Right forelimb (tissue), 1 donor: Measurements from ENCODE around the gene DNAI7.
A peak's percentile ranks its signal among the peaks of the same experiment; 100 is the strongest.

ENCODE experiments used
- DNase-seq: peaks from one replicate; pipeline ENCODE4 v3.0.0-alpha.2; 2018

The DNAI7 gene, protein sequence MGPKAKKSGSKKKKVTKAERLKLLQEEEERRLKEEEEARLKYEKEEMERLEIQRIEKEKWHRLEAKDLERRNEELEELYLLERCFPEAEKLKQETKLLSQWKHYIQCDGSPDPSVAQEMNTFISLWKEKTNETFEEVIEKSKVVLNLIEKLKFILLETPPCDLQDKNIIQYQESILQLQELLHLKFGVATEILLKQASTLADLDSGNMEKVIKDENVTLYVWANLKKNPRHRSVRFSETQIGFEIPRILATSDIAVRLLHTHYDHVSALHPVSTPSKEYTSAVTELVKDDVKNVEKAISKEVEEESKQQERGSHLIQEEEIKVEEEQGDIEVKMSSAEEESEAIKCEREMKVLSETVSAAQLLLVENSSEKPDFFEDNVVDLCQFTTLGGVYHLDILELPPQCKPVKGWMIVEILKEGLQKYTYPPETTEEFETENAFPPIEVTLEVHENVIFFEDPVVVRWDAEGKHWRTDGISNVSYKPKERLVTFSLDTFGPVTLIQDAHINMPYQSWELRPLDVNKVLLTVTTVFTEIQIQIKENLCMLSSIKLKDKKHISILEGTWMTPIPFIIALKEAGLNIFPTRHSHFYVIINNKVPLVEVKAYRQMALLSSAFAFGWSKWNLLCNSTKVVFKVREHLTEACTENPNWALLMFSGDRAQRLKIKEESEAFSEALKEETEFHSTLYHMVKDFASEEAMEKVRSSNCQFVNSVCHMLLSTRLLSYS

DNA sequence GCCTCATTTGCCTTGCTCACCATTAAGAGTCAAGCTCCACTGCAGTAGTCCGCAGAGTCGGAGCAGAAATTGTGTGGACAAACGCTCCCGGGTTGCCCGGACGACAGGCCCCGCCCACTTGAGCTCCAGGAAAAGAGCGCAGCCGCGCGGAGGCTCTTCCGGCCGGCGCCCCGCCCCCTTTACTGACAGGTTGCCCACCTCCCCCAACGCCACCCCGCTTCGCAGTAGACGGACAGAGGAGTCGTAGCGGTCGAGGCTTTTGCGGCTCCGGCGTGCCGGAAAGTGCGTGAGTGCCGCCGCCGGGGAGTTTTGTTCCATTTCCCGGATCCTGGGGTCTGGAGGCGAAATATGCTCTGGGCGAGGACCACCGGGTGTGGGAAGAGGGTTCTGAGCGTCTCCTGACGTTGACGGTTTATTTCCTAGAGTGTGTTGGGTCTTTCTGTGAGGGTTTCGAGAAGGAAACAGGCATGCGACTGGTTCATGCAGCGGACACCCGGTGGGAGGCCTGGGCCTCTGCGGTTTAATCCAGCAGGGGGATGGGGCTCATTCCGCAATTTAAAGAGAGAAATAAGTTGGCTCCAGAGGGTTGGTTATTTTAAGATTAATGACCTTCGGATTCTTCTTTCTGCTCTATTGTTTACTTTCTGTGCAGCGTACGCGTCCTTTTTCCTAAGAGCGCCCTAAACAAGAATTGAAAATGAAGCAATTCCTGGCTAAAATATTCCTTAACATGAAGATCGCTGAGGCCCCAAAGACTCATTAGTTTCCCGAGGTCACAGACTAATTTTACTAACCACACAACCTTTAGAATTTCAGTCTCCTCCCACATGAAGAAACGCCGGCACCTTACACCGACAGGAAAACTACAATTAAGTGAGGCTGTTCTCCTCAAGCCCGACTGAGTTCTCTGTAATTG, at the start of gene DNAI7, which contains the start of gene ETFRF1:
Gene DNAI7, minus strand, starts transcription at position 105 of the 916 bp plus-strand sequence. Its CDS starts 82 bp downstream, at position 23.
Gene ETFRF1, plus strand, starts transcription at position 182 of the 916 bp plus-strand sequence. CDS start 8,720 bp downstream, outside the sequence.
- peak; percentile 98 for DNase-seq

- DNase-seq: no peak
These were observed 48.7 kb upstream of the DNAI7 start for GRCh38 chr12:25243680-25243990.

GRCh38 chr12:25242981-25243679, 48.2 kb upstream of the DNAI7 start:
- no peak for DNase-seq

GRCh38 chr12:25241167-25242020, 46.4 kb upstream of the DNAI7 start:
- DNase-seq: no peak

DNA sequence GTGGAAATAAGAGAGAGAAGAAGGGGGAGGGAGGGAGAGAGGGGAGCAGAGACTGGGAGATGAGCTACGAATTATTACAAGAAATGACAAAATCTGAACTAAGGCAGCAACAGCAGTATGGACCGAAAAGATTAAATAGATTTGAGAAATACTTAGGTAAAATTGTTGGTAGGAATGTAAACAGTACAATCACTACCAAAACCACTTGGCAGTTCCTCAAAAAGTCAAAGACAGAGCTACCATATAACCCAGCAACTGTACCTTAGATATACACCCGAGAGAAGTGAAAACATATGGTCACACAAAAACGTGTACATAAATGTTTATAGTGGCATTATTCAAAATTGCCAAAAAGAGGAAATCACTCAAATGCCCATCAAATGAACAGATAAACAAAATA, 41.7 kb upstream of the DNAI7 start:
- DNase-seq: no peak

DNA sequence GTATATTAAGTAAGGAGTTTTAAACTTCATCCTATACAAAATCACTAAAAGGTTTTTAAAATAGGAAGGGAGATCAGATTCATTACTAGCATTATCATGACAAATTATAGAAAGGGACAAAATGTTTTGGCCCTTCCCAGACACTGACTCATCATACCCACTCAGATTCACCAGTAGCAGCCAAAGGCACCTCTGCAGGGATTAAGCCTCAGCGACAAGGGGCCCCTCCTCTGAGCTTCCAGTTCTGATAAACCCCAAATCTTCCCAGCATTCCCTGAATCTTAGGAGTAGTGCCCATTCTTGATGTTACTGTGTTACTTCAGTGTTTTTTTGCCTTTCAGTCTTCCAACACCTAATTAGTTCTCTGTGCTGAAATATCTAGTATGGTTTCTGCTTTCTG, 41.2 kb upstream of the DNAI7 start:
- DNase-seq: no peak

DNA sequence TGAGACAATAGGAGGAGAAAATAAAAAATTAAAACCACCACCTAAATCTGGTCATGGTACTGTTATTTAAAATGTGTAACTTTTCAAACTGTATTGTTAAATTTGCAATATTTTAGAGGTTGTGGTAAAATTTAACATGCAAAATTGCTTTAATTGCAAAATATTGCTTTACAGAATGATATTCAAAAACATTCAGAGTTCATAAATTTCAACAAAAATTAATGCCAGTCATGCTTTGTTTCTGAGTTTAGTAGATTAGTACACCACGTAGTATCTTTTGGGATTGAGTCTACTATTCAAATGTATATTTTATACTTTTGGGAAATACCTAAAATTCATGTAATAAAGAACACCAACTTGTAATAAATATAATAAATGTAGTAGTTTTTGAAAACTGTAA, 18.4 kb upstream of the DNAI7 start:
- no peak for DNase-seq

GRCh38 chr12:25208554-25208953, 13.6 kb upstream of the DNAI7 start:
- DNase-seq: no peak

DNA sequence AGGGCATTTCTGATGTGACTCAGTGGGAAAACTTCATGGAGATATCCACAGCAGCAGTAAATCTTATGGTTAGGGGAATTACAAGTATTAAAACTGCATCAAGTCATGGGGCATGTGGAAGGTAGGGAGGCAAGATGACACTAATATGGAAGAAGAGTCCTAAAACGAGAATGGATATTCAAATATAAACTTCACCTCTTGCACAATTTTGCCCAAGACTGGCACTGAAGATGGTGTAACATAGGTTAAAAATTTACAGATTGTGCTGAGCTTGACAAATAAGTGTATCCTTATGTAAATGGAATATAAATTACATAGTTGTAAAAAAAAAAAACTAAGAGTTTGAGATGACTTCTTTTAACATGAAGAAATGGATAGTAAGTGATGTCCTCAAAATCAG, 12.9 kb upstream of the DNAI7 start:
- DNase-seq: no peak

DNA sequence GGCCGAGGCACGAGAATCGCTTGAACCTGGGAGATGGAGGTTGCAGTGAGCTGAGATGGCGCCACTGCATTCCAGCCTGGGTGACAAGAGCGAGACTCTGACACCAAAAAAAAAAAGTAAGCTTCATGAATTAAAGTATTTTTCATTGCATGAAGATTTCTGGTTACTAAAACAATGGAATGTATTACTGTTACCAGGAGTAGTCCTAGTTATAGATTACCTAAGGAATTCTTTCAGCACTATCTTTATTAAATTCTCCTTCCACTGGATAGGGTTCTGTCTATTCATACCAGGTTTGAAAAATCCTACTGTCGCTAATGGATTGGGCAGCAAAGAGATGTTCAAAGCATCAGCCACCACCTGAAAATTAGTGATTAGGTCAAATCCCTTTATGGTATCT, 12.5 kb upstream of the DNAI7 start:
- no peak for DNase-seq

- DNase-seq: no peak
These were observed 7.2 kb upstream of the DNAI7 start for GRCh38 chr12:25202137-25202536.

- DNase-seq: no peak
These were observed 5.7 kb upstream of the DNAI7 start for GRCh38 chr12:25200703-25201102.

- DNase-seq: no peak
These were observed 2.6 kb upstream of the DNAI7 start for GRCh38 chr12:25197608-25198007.

GRCh38 chr12:25194722-25195055, 271 bp downstream of the DNAI7 start:
- no peak for DNase-seq

DNA sequence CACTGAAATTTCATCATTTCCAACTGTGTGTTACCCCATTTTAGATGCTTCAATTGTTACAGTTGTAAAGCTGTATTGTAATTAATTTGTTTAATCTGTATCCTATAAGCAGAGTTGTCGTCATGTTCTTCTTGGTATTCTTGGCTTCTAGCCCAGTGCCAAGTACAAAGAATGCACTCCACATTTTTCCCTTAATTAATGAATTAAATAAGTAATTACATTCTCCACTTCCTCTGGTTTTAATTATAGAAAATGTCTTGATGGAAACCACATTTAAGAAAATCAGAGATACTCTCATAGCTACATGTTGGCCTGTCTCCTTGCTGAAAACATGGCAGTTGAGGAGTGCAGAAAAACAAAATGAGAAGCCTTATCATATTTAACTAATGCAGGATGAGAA, 746 bp downstream of the DNAI7 start:
- no peak for DNase-seq

- DNase-seq: no peak
These were observed 4.2 kb downstream of the DNAI7 start for GRCh38 chr12:25190793-25191192.

- no peak for DNase-seq
These were observed 5.3 kb downstream of the DNAI7 start for GRCh38 chr12:25189656-25190055.

- no peak for DNase-seq
These were observed 7.2 kb downstream of the DNAI7 start for GRCh38 chr12:25187781-25188180.

- no peak for DNase-seq
These were observed 8.1 kb downstream of the DNAI7 start for GRCh38 chr12:25186788-25187402.

GRCh38 chr12:25186038-25186787, 8.7 kb downstream of the DNAI7 start:
- DNase-seq: no peak

GRCh38 chr12:25184132-25184531, 10.8 kb downstream of the DNAI7 start:
- DNase-seq: no peak
